ENCODE results near the gene NDUFB10. TPM values are rescaled to one million over a fixed set of nuclear protein-coding genes. Genes with fewer than 3 reads are reported as not detected.

Gene NDUFB10
- total RNA-seq, 2 experiments from 2014 or later: 108 to 115 TPM

DNA sequence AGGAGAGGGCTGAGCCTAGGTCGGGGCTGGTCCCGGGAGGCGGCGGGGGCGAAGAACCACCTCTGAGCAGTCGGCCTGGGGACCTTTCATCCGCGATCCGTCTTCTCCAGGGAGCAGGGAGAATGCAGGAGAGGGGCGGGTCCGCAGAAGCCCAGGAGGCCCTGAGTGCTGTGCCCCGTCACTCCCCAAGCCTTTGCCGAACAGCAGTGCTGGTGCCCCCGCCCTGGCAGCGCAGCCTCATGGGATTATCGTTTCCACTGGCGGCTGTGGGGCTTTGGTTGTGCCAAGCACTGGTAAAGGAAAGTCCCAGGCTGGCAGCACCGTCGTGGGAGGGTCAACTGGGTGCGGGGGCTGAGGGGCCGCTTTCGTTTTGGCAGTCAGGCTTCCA lies 13.1 kb downstream of the NDUFB10 start:
- DNase-seq: no peak
- H3K27me3 Mint-ChIP-seq: no peaks in the 10 kb centered on the region

DNA sequence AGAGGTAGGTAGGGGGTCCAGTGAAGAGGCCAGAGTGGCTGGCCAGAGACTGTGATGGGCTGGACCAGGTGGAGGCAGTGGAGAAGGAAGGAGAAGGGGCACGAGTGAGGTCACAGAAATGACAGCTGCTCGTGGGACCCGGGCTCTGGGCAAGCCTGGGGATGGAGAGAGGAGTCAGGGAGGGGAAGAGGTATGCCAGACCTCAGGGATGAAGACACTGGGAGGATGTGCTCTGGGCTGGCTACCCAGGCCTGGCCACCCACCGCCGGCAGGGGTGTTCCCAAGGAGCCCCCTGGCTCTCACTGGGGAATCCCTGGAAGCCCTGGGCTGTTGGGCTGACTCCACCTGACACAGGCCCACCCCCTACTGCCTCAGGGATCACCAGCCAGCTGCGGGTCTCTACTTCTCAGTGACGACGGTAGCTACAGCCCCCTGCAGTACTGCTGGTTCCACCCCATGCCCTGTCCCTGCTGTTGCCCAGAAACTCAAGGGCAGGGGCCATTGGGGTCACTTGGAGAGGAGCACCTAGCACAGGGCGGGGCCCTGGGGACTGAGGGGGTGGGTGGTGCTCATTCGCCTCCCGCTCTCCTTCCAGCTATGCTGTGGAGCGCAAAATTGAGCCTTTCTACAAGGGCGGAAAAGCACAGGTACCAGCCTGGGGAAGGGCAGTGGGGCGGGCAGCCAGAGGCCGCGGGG lies 14.3 kb downstream of the NDUFB10 start:
- ATAC-seq (ENCODE audit: low read depth) (no peak), DNase-seq (no peak)
- Mint-ChIP-seq H3K27me3 (no peaks in the 10 kb centered on the region), H3K4me1 (peaks cover 12% of the 10 kb centered on the region), H3K4me3 (no peak overlapping the region), H3K9me3 (no peaks in the 10 kb centered on the region), H3K36me3 (peaks cover 7% of the 10 kb centered on the region), H3K27ac (no peak overlapping the region)
- POLR2A ChIA-PET: interaction anchor here (1.0 to 1.1 kb wide), 2 partner anchors 9 to 182 kb away, joined by 3 to 5 read pairs; partner anchors contain the start of genes RPS2 and TRAF7

More for the DNA sequence above, 13.1 kb downstream of the NDUFB10 start:
- Mint-ChIP-seq H3K27ac (peak overlapping the region; percentile 99), H3K36me3 (peaks cover 7% of the 10 kb centered on the region), H3K4me3 (peak overlapping the region; percentile 96), H3K4me1 (peaks cover 12% of the 10 kb centered on the region), H3K9me3 (no peaks in the 10 kb centered on the region)
- ATAC-seq (ENCODE audit: low read depth): no peak
- POLR2A ChIA-PET: interaction anchor here (1.0 to 4.0 kb wide), 11 partner anchors 8 to 190 kb away, joined by 3 to 37 read pairs (median 6); partner anchors contain the start of genes GFER, NDUFB10, NUBP2 and RPL3L

DNA sequence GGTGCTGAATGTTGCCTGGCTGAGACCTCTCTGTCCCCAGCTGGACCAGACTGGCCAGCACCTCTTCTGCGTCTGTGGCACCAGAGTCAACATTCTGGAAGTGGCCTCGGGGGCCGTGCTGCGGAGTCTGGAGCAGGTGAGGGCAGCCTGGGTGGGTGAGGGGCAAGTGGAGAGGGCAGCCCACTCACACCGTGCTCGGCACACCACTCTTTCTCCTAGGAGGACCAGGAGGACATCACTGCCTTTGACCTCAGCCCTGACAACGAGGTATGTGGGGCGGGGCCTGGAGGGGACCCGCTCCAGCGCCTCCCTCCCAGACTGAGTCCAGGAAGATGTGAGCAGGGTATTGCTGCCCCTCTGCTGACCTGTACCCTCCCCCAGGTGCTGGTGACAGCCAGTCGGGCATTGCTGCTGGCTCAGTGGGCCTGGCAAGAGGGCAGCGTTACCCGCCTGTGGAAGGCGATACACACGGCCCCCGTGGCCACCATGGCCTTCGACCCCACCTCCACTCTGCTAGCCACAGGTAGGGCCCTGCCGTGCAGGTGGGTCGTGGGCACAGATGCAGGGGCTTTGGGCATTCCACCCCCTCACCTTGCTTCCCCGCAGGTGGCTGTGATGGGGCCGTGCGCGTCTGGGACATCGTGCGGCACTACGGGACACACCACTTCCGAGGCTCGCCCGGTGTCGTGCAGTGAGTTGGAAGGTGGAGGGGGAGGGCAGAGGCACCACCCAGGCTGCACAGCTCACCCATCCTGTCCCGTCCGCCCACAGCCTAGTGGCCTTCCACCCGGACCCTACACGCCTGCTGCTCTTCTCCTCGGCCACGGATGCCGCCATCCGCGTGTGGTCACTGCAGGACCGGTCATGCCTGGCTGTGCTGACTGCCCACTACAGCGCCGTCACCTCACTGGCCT lies 15.1 kb downstream of the NDUFB10 start:
- no peaks in the 10 kb centered on the region for H3K9me3 Mint-ChIP-seq
- no peak overlapping the region for H3K4me3 Mint-ChIP-seq
- peaks cover 7% of the 10 kb centered on the region for H3K36me3 Mint-ChIP-seq
- no peak for DNase-seq
- POLR2A ChIA-PET: interaction anchor here (1.8 kb wide), 1 partner anchor 10 kb away, joined by 9 read pairs; the partner anchor contains the start of gene RPS2
- H3K4me1 Mint-ChIP-seq: peaks cover 12% of the 10 kb centered on the region
- no peaks in the 10 kb centered on the region for H3K27me3 Mint-ChIP-seq
- H3K27ac Mint-ChIP-seq: no peak overlapping the region
- ATAC-seq (ENCODE audit: low read depth): no peak

DNA sequence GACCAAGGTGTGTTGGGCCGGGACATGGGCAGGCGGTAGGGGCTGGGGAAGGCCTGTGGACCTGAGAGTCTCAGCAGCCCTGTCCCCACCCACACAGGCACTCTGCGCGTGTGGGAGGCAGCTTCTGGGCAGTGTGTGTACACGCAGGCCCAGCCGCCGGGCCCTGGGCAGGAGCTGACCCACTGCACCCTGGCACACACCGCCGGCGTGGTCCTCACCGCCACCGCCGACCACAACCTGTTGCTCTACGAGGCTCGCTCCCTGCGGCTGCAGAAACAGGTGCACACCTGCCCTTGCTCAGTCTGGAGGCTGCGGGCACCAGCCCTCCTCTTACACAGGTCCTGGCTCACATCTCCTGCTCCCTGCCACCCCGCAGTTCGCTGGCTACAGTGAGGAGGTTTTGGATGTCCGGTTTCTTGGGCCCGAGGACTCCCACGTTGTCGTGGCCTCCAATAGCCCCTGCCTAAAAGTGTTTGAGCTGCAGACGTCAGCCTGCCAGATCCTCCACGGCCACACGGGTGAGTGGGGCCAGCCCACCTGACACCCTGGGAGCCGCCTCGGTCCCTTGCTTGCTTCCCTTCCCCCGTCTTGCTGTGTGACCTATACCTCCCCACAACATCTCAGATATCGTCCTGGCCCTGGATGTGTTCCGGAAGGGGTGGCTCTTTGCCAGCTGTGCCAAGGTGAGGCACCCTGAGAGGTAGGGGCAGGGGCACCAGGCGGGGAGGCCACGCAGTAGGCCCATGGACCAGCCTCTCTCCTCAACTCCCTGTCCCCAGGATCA lies 16.3 kb downstream of the NDUFB10 start:
- H3K9me3 Mint-ChIP-seq: no peaks in the 10 kb centered on the region
- peaks cover 3% of the 10 kb centered on the region for H3K27me3 Mint-ChIP-seq
- POLR2A ChIA-PET: interaction anchor here (1.8 kb wide), 1 partner anchor 11 kb away, joined by 9 read pairs; the partner anchor contains the start of gene RPS2
- no peak for DNase-seq
- no peak for ATAC-seq (ENCODE audit: low read depth)
- no peak overlapping the region for H3K27ac Mint-ChIP-seq
- H3K4me3 Mint-ChIP-seq: no peak overlapping the region
- H3K36me3 Mint-ChIP-seq: peaks cover 7% of the 10 kb centered on the region
- peaks cover 12% of the 10 kb centered on the region for H3K4me1 Mint-ChIP-seq

DNA sequence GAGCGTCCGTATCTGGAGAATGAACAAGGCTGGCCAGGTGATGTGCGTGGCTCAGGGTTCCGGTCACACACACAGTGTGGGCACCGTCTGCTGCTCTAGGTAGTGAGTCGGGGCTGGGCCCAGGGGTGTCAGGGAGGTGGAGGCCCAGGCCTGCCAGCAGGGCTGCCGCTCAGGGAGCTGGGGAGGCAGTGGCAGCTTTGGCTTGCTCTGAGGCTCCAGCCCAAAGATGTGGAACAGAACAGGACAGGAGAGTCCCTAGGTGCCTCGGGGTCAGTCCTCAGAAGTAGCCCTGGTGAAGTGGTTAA lies 16.8 kb downstream of the NDUFB10 start:
- no peak for ATAC-seq (ENCODE audit: low read depth)
- no peak for DNase-seq
- Mint-ChIP-seq H3K36me3 (peaks cover 7% of the 10 kb centered on the region), H3K27ac (no peak overlapping the region), H3K4me3 (no peak overlapping the region), H3K27me3 (peaks cover 7% of the 10 kb centered on the region), H3K9me3 (no peaks in the 10 kb centered on the region), H3K4me1 (peaks cover 10% of the 10 kb centered on the region)
- POLR2A ChIA-PET: interaction anchor here (1.8 kb wide), 1 partner anchor 11 kb away, joined by 9 read pairs; the partner anchor contains the start of gene RPS2

DNA sequence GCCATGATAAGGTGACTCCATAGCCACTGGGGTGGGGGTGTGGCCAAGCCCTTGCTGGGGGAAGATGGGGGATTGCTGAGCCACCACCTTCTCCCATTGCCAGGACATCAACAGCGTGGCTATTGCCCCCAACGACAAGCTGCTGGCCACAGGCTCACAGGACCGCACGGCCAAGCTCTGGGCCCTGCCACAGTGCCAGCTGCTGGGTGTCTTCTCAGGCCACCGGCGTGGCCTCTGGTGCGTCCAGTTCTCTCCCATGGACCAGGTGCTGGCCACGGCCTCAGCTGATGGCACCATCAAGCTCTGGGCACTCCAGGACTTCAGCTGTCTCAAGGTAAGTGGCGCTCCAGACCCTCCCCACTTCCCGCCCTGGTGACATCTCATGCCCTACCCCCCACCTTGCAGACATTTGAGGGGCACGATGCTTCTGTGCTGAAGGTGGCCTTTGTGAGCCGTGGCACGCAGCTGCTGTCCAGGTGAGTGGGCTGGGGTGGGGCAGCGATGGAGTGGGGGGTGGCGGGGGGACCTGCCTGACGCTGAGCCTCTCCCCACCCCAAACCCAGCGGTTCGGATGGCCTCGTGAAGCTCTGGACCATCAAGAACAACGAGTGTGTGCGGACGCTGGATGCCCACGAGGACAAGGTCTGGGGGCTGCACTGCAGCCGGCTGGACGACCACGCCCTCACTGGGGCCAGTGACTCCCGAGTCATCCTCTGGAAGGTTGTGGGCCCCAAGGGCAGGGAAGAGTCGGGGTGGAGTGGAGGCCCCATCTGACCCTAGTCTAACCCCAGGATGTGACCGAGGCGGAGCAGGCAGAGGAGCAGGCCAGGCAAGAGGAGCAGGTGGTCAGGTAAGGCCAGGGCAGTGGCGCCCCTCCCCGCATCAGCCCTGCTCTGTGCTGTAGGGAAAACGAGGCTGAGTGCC lies 17.9 kb downstream of the NDUFB10 start:
- no peaks in the 10 kb centered on the region for H3K9me3 Mint-ChIP-seq
- ATAC-seq (ENCODE audit: low read depth): no peak
- peaks cover 7% of the 10 kb centered on the region for H3K4me1 Mint-ChIP-seq

DNA sequence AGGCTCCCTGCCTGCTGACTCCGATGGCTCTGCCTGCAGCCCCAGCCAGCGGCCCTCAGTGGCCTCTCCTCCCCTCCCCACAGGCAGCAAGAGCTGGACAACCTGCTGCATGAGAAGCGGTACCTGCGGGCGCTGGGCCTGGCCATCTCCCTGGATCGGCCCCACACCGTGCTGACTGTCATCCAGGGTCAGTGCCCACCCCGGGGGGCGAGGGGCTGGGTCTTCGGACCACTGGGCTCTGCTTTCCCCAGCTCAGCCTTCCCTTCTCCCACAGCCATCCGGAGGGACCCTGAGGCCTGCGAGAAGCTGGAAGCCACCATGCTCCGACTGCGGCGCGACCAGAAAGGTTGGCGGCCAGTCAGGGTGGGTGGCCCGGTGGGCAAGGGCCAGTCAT lies 18.5 kb downstream of the NDUFB10 start:
- Mint-ChIP-seq H3K27ac (no peak overlapping the region), H3K9me3 (no peaks in the 10 kb centered on the region), H3K36me3 (peaks cover 7% of the 10 kb centered on the region), H3K27me3 (peaks cover 24% of the 10 kb centered on the region), H3K4me3 (no peak overlapping the region), H3K4me1 (peaks cover 3% of the 10 kb centered on the region)
- POLR2A ChIA-PET: interaction anchor here (8.6 kb wide), 1 partner anchor 13 kb away, joined by 50 read pairs; the partner anchor contains the start of gene RPS2
- no peak for ATAC-seq (ENCODE audit: low read depth)
- DNase-seq: no peak

More for the DNA sequence above, 17.9 kb downstream of the NDUFB10 start:
- H3K36me3 Mint-ChIP-seq: peaks cover 7% of the 10 kb centered on the region
- H3K27ac Mint-ChIP-seq: no peak overlapping the region
- no peak for DNase-seq
- no peak overlapping the region for H3K4me3 Mint-ChIP-seq
- peaks cover 18% of the 10 kb centered on the region for H3K27me3 Mint-ChIP-seq
- POLR2A ChIA-PET: interaction anchor here (8.6 kb wide), 1 partner anchor 13 kb away, joined by 50 read pairs; the partner anchor contains the start of gene RPS2

DNA sequence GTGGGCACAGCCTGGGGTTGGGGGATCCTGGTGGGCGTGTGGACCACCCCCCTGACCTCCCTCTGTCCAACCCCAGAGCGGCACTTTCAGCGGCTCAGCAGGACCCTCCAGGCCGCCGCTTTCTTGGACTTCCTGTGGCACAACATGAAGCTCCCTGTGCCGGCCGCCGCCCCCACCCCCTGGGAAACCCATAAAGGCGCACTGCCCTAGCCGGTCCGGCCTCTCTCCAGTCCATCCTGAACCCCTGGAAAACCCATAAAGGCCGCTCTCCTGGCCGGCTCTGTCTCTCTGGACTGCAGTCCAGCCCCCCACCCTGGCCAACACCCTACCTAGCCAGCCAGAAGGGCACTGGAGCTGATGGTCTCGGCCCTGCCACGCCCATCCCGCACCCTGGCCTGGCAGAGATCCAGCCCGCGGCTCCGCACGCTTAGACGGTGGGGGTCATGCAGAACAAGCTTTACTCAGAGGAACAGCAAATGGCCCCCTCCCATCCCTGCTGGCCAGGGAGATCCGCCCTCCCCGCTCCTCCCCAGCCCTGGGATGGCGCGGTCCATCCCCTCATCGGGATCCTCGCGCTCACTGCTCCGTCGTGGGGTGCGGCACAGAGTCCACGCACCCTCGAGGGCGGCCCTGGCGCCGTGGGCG lies 19.3 kb downstream of the NDUFB10 start:
- H3K27me3 Mint-ChIP-seq: peaks cover 30% of the 10 kb centered on the region
- POLR2A ChIA-PET: interaction anchor here (8.6 kb wide), 1 partner anchor 14 kb away, joined by 50 read pairs; the partner anchor contains the start of gene RPS2
- DNase-seq (no peak), ATAC-seq (ENCODE audit: low read depth) (no peak)
- no peak overlapping the region for H3K27ac Mint-ChIP-seq
- H3K4me1 Mint-ChIP-seq: peaks cover 3% of the 10 kb centered on the region
- H3K4me3 Mint-ChIP-seq: no peak overlapping the region
- H3K9me3 Mint-ChIP-seq: no peaks in the 10 kb centered on the region
- H3K36me3 Mint-ChIP-seq: peaks cover 7% of the 10 kb centered on the region

DNA sequence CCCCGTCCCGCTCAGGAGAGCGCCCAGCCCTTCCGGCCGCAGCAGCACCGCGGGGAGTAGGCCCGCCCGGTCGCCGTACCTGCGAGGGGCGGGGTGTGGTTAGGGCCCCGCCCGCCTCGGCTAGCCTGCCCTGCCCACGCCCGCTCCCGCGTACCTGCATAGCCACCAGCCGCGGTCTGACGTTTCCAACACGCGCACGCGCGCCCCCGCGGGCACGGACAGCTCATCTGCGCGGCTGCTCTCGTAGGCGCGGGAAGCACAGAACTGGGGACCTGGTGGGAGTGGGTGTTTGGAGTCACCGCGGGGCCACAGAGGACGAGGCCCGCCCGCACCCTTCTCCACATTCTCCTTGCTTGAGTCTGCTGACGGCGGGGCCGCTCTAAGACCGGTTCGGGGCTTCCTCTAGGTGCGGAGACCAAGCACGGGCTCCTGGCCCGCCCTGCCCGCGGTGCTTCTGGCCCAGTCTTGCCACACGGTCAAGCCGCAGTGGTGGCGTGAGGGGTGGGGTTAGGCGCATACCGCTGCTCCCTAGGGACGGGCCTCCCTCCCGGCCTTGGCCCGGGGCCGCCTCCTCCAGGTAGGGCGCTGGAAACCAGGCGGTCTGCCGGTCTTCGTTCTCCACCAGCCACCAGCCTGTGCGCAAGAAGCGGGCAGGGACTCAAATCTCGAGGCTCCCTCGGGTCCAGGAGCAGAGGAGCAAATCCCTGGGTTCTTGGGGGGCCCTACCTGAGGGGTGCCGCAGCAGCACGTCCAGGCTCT lies 20.1 kb downstream of the NDUFB10 start:
- peaks cover 30% of the 10 kb centered on the region for H3K27me3 Mint-ChIP-seq
- H3K27ac Mint-ChIP-seq: no peak overlapping the region
- peaks cover 7% of the 10 kb centered on the region for H3K36me3 Mint-ChIP-seq
- POLR2A ChIA-PET: interaction anchor here (8.6 kb wide), 1 partner anchor 15 kb away, joined by 50 read pairs; the partner anchor contains the start of gene RPS2
- ATAC-seq (ENCODE audit: low read depth) (no peak), DNase-seq (no peak)
- no peaks in the 10 kb centered on the region for H3K9me3 Mint-ChIP-seq
- H3K4me3 Mint-ChIP-seq: no peak overlapping the region
- peaks cover 3% of the 10 kb centered on the region for H3K4me1 Mint-ChIP-seq

DNA sequence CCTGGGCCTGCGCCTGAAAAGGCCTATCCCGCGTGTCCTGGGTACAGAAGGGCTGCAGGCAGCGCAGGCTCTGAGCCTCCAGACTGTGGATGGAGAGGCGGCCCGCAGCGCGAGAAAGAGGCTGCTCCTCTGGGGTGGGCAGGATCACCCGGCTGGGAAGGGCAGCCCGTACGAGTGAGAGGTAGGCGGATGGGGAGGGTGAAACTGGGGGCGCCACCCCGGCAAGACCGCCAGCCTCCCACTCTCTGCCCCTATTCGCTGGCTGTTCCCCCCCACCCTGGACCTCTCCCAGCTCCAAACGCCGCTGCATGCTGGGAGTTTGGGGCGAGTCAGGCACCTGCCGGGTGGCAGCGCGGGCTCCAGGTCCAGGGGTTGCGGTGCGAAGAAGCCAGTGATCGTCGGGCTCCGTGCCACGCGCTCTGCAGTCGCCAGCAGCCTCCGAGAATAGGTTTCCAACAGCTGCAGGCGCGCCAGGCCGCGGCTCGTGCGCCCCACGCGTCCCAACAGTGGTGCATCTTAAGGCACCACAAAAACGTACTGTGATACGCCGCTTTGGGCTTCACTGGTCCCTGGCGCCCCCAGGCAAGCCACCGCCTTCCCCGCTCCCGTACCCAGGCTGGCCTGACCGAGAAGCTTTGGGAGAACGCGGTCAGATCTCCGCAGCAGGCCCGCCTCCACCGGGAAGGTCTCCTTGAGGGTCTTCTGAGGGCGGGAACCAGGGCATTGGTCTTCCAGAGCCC lies 20.9 kb downstream of the NDUFB10 start:
- no peak for DNase-seq
- peaks cover 30% of the 10 kb centered on the region for H3K27me3 Mint-ChIP-seq
- H3K4me3 Mint-ChIP-seq: no peak overlapping the region
- H3K36me3 Mint-ChIP-seq: peaks cover 4% of the 10 kb centered on the region
- no peak overlapping the region for H3K27ac Mint-ChIP-seq
- H3K4me1 Mint-ChIP-seq: peaks cover 6% of the 10 kb centered on the region
- POLR2A ChIA-PET: interaction anchor here (0.7 to 8.6 kb wide), 2 partner anchors 11 to 15 kb away, joined by 3 to 50 read pairs; partner anchors contain the start of gene RPS2
- no peaks in the 10 kb centered on the region for H3K9me3 Mint-ChIP-seq
- no peak for ATAC-seq (ENCODE audit: low read depth)

DNA sequence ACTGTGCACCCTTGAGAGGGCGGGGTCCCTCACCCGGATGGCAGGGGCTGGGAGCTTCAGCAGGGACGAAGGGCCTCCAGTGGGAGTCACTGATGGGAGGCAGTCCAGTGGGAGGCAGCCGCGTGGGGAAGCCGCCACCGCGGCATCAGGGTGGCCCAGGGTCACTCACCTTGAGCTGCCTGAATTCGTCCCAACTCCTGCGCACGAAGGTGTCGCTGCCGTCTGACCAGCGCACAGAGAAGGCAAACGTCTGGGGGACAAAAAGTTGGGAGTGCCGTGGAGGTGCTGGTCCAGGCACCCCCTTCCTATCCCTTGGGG lies 21.4 kb downstream of the NDUFB10 start:
- POLR2A ChIA-PET: interaction anchor here (0.7 to 8.6 kb wide), 4 partner anchors 9 to 174 kb away, joined by 3 to 50 read pairs (median 4); partner anchors contain the start of genes RPS2, TBL3 and TRAF7
- no peak for DNase-seq
- peaks cover 4% of the 10 kb centered on the region for H3K36me3 Mint-ChIP-seq
- H3K4me1 Mint-ChIP-seq: peaks cover 9% of the 10 kb centered on the region
- H3K9me3 Mint-ChIP-seq: no peaks in the 10 kb centered on the region
- no peak overlapping the region for H3K27ac Mint-ChIP-seq
- no peak for ATAC-seq (ENCODE audit: low read depth)
- peaks cover 30% of the 10 kb centered on the region for H3K27me3 Mint-ChIP-seq
- H3K4me3 Mint-ChIP-seq: no peak overlapping the region
